ENCODE measurements around the gene NFILZ. TPM values are rescaled to one million over a fixed set of nuclear protein-coding genes. Genes with fewer than 3 reads are reported as not detected.
A peak's percentile ranks its signal among the peaks of the same experiment; 100 is the strongest.

NFILZ gene
- total RNA-seq, 1 experiment from 2014 or later = not detected

- H3K27me3 ChIP-seq (ENCODE audit: insufficient read depth, low read length) = no peaks in the 10 kb centered on the region
- H3K9ac ChIP-seq (ENCODE audit: low read length) = no peak overlapping the region
- ChIA-PET POLR2A (no interaction called here), CTCF (interaction anchor here (1.0 to 2.7 kb wide), 3 partner anchors 10 to 73 kb away, joined by 3 to 12 read pairs (median 6); no protein-coding TSS in a partner anchor), RAD21 (ENCODE audit: low non-redundant PET in 1 of 2, low total read pairs in 2 of 2, uncharacterized antibody in 2 of 2, unreplicated experiment in 2 of 2) (no interaction called here)
- H3K4me2 ChIP-seq (ENCODE audit: low read length) = no peak overlapping the region
- no peak overlapping the region for H3K27ac ChIP-seq (ENCODE audit: low read depth, low read length)
- H4K20me1 ChIP-seq (ENCODE audit: insufficient read depth) = no peaks in the 10 kb centered on the region
- H3K9me3 ChIP-seq (ENCODE audit: control insufficient read depth in 1 of 2, insufficient read depth in 1 of 2, low read depth in 1 of 2, low read length in 2 of 2) = no peaks in the 10 kb centered on the region
- no peaks in the 10 kb centered on the region for H3K79me2 ChIP-seq (ENCODE audit: insufficient read depth, low read length)
- DNase-seq (ENCODE audit: low read depth, low spot score) (no peak), ATAC-seq (peak; percentile 33; the same call in 1 of the 2 replicates)
- TF ChIP-seq CBX3 (IDR thresholded peaks at IDR 0.05; ENCODE audit: low read depth) = no peak
- no peak for TF ChIP-seq POLR2A (IDR thresholded peaks at IDR 0.05; ENCODE audit: borderline replicate concordance, extremely low read depth, insufficient read depth, insufficient read length)
- no peak overlapping the region for H3K4me3 ChIP-seq (replicated peaks in 1 of 2; ENCODE audit: low read depth in 1 of 2, low read length in 2 of 2)
- intact Hi-C loops (cut with micrococcal nuclease) = no loop called here
- peaks cover 4 to 14% of the 10 kb centered on the region in 2 experiments; a peak in 3 of 4 replicates for H3K4me1 ChIP-seq (ENCODE audit: control insufficient read depth in 1 of 2, insufficient read depth in 2 of 2, low read length in 2 of 2)
- H2AFZ ChIP-seq (ENCODE audit: low read depth, low read length, poor library complexity, severe bottlenecking) = no peak overlapping the region
- H3K36me3 ChIP-seq (ENCODE audit: control insufficient read depth in 1 of 2, insufficient read depth in 2 of 2, low read length in 2 of 2) = no peaks in the 10 kb centered on the region
- H3K9me2 ChIP-seq (ENCODE audit: insufficient read depth) = no peaks in the 10 kb centered on the region
- BruUV-seq (replicated peaks) = no TSS peak
Measured at GRCh38 chr19:8584965-8585893, 45.2 kb upstream of the NFILZ start.

GRCh38 chr19:8585894-8586750, 44.3 kb upstream of the NFILZ start:
- Histone ChIP-seq H3K4me2 (ENCODE audit: low read length) (no peak overlapping the region), H3K9ac (ENCODE audit: low read length) (no peak overlapping the region), H3K36me3 (ENCODE audit: control insufficient read depth in 1 of 2, insufficient read depth in 2 of 2, low read length in 2 of 2) (no peaks in the 10 kb centered on the region), H3K9me2 (ENCODE audit: insufficient read depth) (no peaks in the 10 kb centered on the region), H3K4me1 (ENCODE audit: control insufficient read depth in 1 of 2, insufficient read depth in 2 of 2, low read length in 2 of 2) (peaks cover 0 to 9% of the 10 kb centered on the region in 2 experiments; a peak in 1 of 4 replicates), H3K9me3 (ENCODE audit: control insufficient read depth in 1 of 2, insufficient read depth in 1 of 2, low read depth in 1 of 2, low read length in 2 of 2) (no peaks in the 10 kb centered on the region), H3K79me2 (ENCODE audit: insufficient read depth, low read length) (no peaks in the 10 kb centered on the region), H3K4me3 (replicated peaks in 1 of 2; ENCODE audit: low read depth in 1 of 2, low read length in 2 of 2) (no peak overlapping the region), H3K27me3 (ENCODE audit: insufficient read depth, low read length) (no peaks in the 10 kb centered on the region), H3K27ac (ENCODE audit: low read depth, low read length) (no peak overlapping the region), H4K20me1 (ENCODE audit: insufficient read depth) (no peaks in the 10 kb centered on the region), H2AFZ (ENCODE audit: low read depth, low read length, poor library complexity, severe bottlenecking) (no peak overlapping the region)
- ChIA-PET RAD21 (ENCODE audit: low non-redundant PET in 1 of 2, low total read pairs in 2 of 2, uncharacterized antibody in 2 of 2, unreplicated experiment in 2 of 2) (no interaction called here), POLR2A (no interaction called here), CTCF (interaction anchor here (0.6 to 2.7 kb wide), 5 partner anchors 9 to 482 kb away, joined by 3 to 12 read pairs (median 3); no protein-coding TSS in a partner anchor)
- TF ChIP-seq SP1 (IDR thresholded peaks at IDR 0.05; ENCODE audit: low read depth) = no peak
- TF ChIP-seq EZH2 (IDR thresholded peaks at IDR 0.05) = no peak
- no peak for TF ChIP-seq CBX3 (IDR thresholded peaks at IDR 0.05; ENCODE audit: low read depth)
- TF ChIP-seq, protein P1, sequence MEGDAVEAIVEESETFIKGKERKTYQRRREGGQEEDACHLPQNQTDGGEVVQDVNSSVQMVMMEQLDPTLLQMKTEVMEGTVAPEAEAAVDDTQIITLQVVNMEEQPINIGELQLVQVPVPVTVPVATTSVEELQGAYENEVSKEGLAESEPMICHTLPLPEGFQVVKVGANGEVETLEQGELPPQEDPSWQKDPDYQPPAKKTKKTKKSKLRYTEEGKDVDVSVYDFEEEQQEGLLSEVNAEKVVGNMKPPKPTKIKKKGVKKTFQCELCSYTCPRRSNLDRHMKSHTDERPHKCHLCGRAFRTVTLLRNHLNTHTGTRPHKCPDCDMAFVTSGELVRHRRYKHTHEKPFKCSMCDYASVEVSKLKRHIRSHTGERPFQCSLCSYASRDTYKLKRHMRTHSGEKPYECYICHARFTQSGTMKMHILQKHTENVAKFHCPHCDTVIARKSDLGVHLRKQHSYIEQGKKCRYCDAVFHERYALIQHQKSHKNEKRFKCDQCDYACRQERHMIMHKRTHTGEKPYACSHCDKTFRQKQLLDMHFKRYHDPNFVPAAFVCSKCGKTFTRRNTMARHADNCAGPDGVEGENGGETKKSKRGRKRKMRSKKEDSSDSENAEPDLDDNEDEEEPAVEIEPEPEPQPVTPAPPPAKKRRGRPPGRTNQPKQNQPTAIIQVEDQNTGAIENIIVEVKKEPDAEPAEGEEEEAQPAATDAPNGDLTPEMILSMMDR (IDR thresholded peaks at IDR 0.05 in 2 of 3, conservative IDR thresholded peaks at IDR 0.05 in 1 of 3; ENCODE audit: borderline replicate concordance in 1 of 3, insufficient read depth in 1 of 3, low read depth in 2 of 3, low read length in 2 of 3) = peak; percentile 83 to 87 (median 83)
- peak; percentile 77 for TF ChIP-seq RAD21 (IDR thresholded peaks at IDR 0.05; ENCODE audit: low read depth)
- ATAC-seq (peak; percentile 94), DNase-seq (ENCODE audit: low read depth, low spot score) (peak; percentile 49)
- no TSS peak for BruUV-seq (replicated peaks)
- intact Hi-C loops (cut with micrococcal nuclease) = no loop called here

Data from HCT116 (cell line).